H1 (cell line): ENCODE results near the gene CD81. TPM values are rescaled to one million over a fixed set of nuclear protein-coding genes. Genes with fewer than 3 reads are reported as not detected.

Source experiments
- CTCF ChIA-PET: fragments of 300-600 bp; sonication (Branson Sonifier 250); formaldehyde crosslinking; loops from one replicate; lab custom pipeline; 2021; ENCODE audit not compliant: partially characterized antibody; lab: Charles Lee
- POLR2A ChIA-PET: fragments of 300-600 bp; sonication (Branson Sonifier 250); formaldehyde crosslinking; loops from one replicate; lab custom pipeline; 2021; ENCODE audit warnings: inconsistent platforms; ENCODE audit not compliant: partially characterized antibody; lab: Charles Lee
- DNase-seq, 2 experiments: peaks; one replicate each; pipeline versions ENCODE4 v3.0.0 to v3.0.0-alpha.2; 2010 to 2022; ENCODE audit warnings: low spot score in 2 of 2, low read depth in 1 of 2, mixed read lengths in 1 of 2
- FAIRE-seq: peaks from 2 replicates; lab custom pipeline; 2011; peaks lifted over from hg19 to GRCh38; lab: Jason Lieb, UNC
- H2AFZ ChIP-seq: 2 replicates; pipeline ENCODE4 v1.8.1; 2012; ENCODE audit warnings: low read length, inconsistent platforms
- H2AK5ac ChIP-seq: 2 replicates; pipeline ENCODE4 v1.6.1; 2013; ENCODE audit warnings: low read depth, low read length
- H2BK120ac ChIP-seq: replicated peaks from 2 replicates; pipeline ENCODE3; 2013; ENCODE audit warnings: low read depth, low read length, inconsistent platforms
- H2BK12ac ChIP-seq: 2 replicates; pipeline ENCODE4 v1.6.1; 2013; ENCODE audit warnings: low read depth, low read length
- H2BK15ac ChIP-seq: 2 replicates; pipeline ENCODE4 v1.6.1; 2013; ENCODE audit warnings: low read length
- H2BK20ac ChIP-seq: 2 replicates; pipeline ENCODE4 v1.6.1; 2013; ENCODE audit warnings: low read length
- H2BK5ac ChIP-seq: 2 replicates; pipeline ENCODE4 v1.6.1; 2013; ENCODE audit warnings: low read depth, low read length
- H3K14ac ChIP-seq: 2 replicates; pipeline ENCODE4 v1.6.1; 2013; ENCODE audit warnings: inconsistent platforms; ENCODE audit not compliant: insufficient read length
- H3K18ac ChIP-seq: 2 replicates; pipeline ENCODE4 v1.6.1; 2013; ENCODE audit warnings: low read length; ENCODE audit errors: extremely low read depth
- H3K23ac ChIP-seq: 2 replicates; pipeline ENCODE4 v1.6.1; 2013; ENCODE audit warnings: inconsistent platforms; ENCODE audit not compliant: insufficient read length
- H3K23me2 ChIP-seq: 2 replicates; pipeline ENCODE4 v1.6.1; 2013; ENCODE audit warnings: low read depth, low read length
- H3K27ac ChIP-seq: 2 replicates; pipeline ENCODE4 v1.6.1; 2011; ENCODE audit warnings: low read depth, low read length, inconsistent platforms
- H3K27me3 ChIP-seq, 4 experiments: replicated peaks in 1 of 4; 1 replicate in 1 of 4; 2 replicates in 3 of 4; pipeline versions ENCODE4 v1.6.1 to v1.8.1; 2011 to 2013; ENCODE audit warnings: low read length in 3 of 4, mild to moderate bottlenecking in 3 of 4, inconsistent platforms in 2 of 4, mixed read lengths in 2 of 4, moderate library complexity in 1 of 4; ENCODE audit not compliant: control insufficient read depth in 3 of 4, insufficient read depth in 3 of 4; ENCODE audit errors: extremely low read depth in 1 of 4
- H3K36me3 ChIP-seq, 4 experiments: 2 replicates each; pipeline versions ENCODE4 v1.6.1 to v1.8.1; 2011 to 2013; ENCODE audit warnings: mild to moderate bottlenecking in 4 of 4, low read length in 3 of 4, moderate library complexity in 2 of 4, control low read depth in 1 of 4, inconsistent platforms in 1 of 4; ENCODE audit not compliant: insufficient read depth in 4 of 4, control insufficient read depth in 2 of 4
- H3K4ac ChIP-seq: replicated peaks from 2 replicates; pipeline ENCODE3; 2013; ENCODE audit warnings: low read length, low read depth, mixed read lengths, inconsistent platforms; ENCODE audit not compliant: insufficient read length
- H3K4me1 ChIP-seq, 4 experiments: replicated peaks in 1 of 4; 1 replicate in 1 of 4; 2 replicates in 3 of 4; pipeline versions ENCODE4 v1.6.1 to v1.8.1; 2011 to 2013; ENCODE audit warnings: low read length in 3 of 4, inconsistent platforms in 2 of 4, mixed read lengths in 1 of 4; ENCODE audit not compliant: insufficient read depth in 4 of 4, control insufficient read depth in 3 of 4
- H3K4me2 ChIP-seq, 2 experiments: 2 replicates each; pipeline versions ENCODE4 v1.6.1 to v1.8.1; 2011 to 2013; ENCODE audit warnings: low read depth in 2 of 2, low read length in 2 of 2, control low read depth in 1 of 2, inconsistent platforms in 1 of 2, mild to moderate bottlenecking in 1 of 2; ENCODE audit not compliant: insufficient read depth in 1 of 2
- H3K4me3 ChIP-seq, 4 experiments: fragments of 200-600, 300-600 bp in 1 of 4; sonication (generic), shearing (Covaris generic), sonication (Bioruptor Twin) in 1 of 4; 2 replicates each; pipeline versions ENCODE4 v1.5.1 to v1.8.1; 2011 to 2016; ENCODE audit warnings: low read length in 4 of 4, low read depth in 3 of 4, control low read depth in 2 of 4, inconsistent platforms in 2 of 4, mild to moderate bottlenecking in 2 of 4, mixed read lengths in 1 of 4, moderate library complexity in 1 of 4; ENCODE audit not compliant: insufficient read depth in 2 of 4; ENCODE audit errors: extremely low read depth in 1 of 4
- H3K56ac ChIP-seq: replicated peaks from 2 replicates; pipeline ENCODE3; 2013; ENCODE audit warnings: low read depth, mild to moderate bottlenecking, mixed read lengths, low read length, inconsistent platforms; ENCODE audit not compliant: insufficient read length
- H3K79me1 ChIP-seq: 2 replicates; pipeline ENCODE4 v1.6.1; 2013; ENCODE audit warnings: low read depth, low read length, control low read depth
- H3K79me2 ChIP-seq, 2 experiments: 2 replicates each; pipeline versions ENCODE4 v1.6.1 to v1.8.1; 2012 to 2013; ENCODE audit warnings: low read length in 2 of 2, mild to moderate bottlenecking in 2 of 2, inconsistent platforms in 1 of 2; ENCODE audit not compliant: insufficient read depth in 2 of 2, control insufficient read depth in 1 of 2
- H3K9ac ChIP-seq, 4 experiments: replicated peaks in 1 of 4; 1 replicate in 1 of 4; 2 replicates in 3 of 4; pipeline versions ENCODE4 v1.6.1 to v1.8.1; 2011 to 2013; ENCODE audit warnings: low read depth in 3 of 4, low read length in 3 of 4, control low read depth in 2 of 4, mild to moderate bottlenecking in 2 of 4, moderate library complexity in 2 of 4, inconsistent platforms in 1 of 4; ENCODE audit errors: extremely low read depth in 1 of 4
- H3K9me3 ChIP-seq, 2 experiments: 2 replicates each; pipeline versions ENCODE4 v1.6.1 to v1.8.1; 2012 to 2013; ENCODE audit warnings: mild to moderate bottlenecking in 2 of 2, moderate library complexity in 2 of 2, control low read depth in 1 of 2, inconsistent platforms in 1 of 2, low read depth in 1 of 2, low read length in 1 of 2, mixed read lengths in 1 of 2; ENCODE audit not compliant: insufficient read depth in 2 of 2
- H4K20me1 ChIP-seq, 2 experiments: replicated peaks in 1 of 2; 2 replicates each; pipeline versions ENCODE3 to v1.8.1; 2011 to 2013; ENCODE audit warnings: inconsistent platforms in 2 of 2, low read length in 2 of 2, mild to moderate bottlenecking in 1 of 2; ENCODE audit not compliant: insufficient read depth in 2 of 2, control insufficient read depth in 1 of 2
- H4K5ac ChIP-seq: 2 replicates; pipeline ENCODE4 v1.6.1; 2013; ENCODE audit warnings: low read length, low read depth, mixed read lengths, inconsistent platforms; ENCODE audit not compliant: insufficient read length
- H4K8ac ChIP-seq: 2 replicates; pipeline ENCODE4 v1.8.0; 2013; ENCODE audit warnings: mild to moderate bottlenecking, moderate library complexity, low read length, inconsistent platforms; ENCODE audit not compliant: insufficient read depth; ENCODE audit errors: extremely low read depth
- H4K91ac ChIP-seq: replicated peaks from 2 replicates; pipeline ENCODE3; 2013; ENCODE audit warnings: low read length, mixed read lengths, inconsistent platforms; ENCODE audit not compliant: insufficient read length
- CHD2 ChIP-seq: IDR thresholded peaks from 2 replicates; pipeline ENCODE4 v1.6.1; 2012; ENCODE audit warnings: low read length, improper control_type of control experiment
- JUND ChIP-seq: IDR thresholded peaks from 2 replicates; pipeline ENCODE4 v1.6.1; 2011; ENCODE audit warnings: mild to moderate bottlenecking, improper control_type of control experiment, low read length
- RAD21 ChIP-seq, 2 experiments: IDR thresholded peaks in 1 of 2; conservative IDR thresholded peaks in 1 of 2; 2 replicates each; pipeline ENCODE4 v1.6.1; 2011; ENCODE audit warnings: low read depth in 2 of 2, low read length in 2 of 2, improper control_type of control experiment in 1 of 2, inconsistent platforms in 1 of 2, mild to moderate bottlenecking in 1 of 2, moderate library complexity in 1 of 2
- SAP30 ChIP-seq: fragments of 300-600 bp; sonication (generic); IDR thresholded peaks from 2 replicates; pipeline ENCODE4 v1.7.1; 2012; ENCODE audit warnings: low read length, moderate library complexity, mild to moderate bottlenecking, inconsistent platforms; ENCODE audit not compliant: insufficient read depth, insufficient replicate concordance
- WGBS, 2 experiments: shearing (Covaris generic) in 1 of 2; methylation state at CpG; one replicate each; pipeline versions ENCODE4 v1.1.6 to v1.1.7; 2013 to 2015; ENCODE audit warnings: low lambda C conversion rate in 2 of 2, mixed read lengths in 2 of 2, inconsistent platforms in 1 of 2, low coverage in 1 of 2, missing lambda C conversion rate in 1 of 2; ENCODE audit not compliant: insufficient replicate concordance in 2 of 2, insufficient coverage in 1 of 2, insufficient read length in 1 of 2; ENCODE audit errors: extremely low coverage in 1 of 2, missing lambda C conversion rate in 1 of 2; 5-methylcytosine and 5-hydroxymethylcytosine counted together
- polyA plus RNA-seq, 7 experiments: library from polyadenylated mRNA; depleted of rRNA in 3 of 7; stranded (reverse) in 5 of 7; unstranded in 2 of 7; fragments of >200 nt in 5 of 7; fragments of 200-250 nt in 2 of 7; gene quantifications; 1 replicate in 5 of 7; 2 replicates in 1 of 7; 4 replicates in 1 of 7; pipeline versions ENCODE4 v1.2.1 to v1.2.3, GENCODE V29; 2011 to 2013; ENCODE audit warnings: missing spikeins in 2 of 7, mixed read lengths in 2 of 7
- total RNA-seq: library from RNA; stranded (reverse); fragmentation: NEBNext Ultra II Directional; extraction: Animal tissue kit (Norgen Biotek cat#: 25700); gene quantifications from 2 replicates; pipeline ENCODE4 v1.2.1, GENCODE V29; 2021

CD81 gene
- total and polyA plus RNA-seq, 2 of the 8 experiments (the other 6 are each of a cell fraction or from before 2014, with no cell fraction given): 238 to 309 TPM

DNA sequence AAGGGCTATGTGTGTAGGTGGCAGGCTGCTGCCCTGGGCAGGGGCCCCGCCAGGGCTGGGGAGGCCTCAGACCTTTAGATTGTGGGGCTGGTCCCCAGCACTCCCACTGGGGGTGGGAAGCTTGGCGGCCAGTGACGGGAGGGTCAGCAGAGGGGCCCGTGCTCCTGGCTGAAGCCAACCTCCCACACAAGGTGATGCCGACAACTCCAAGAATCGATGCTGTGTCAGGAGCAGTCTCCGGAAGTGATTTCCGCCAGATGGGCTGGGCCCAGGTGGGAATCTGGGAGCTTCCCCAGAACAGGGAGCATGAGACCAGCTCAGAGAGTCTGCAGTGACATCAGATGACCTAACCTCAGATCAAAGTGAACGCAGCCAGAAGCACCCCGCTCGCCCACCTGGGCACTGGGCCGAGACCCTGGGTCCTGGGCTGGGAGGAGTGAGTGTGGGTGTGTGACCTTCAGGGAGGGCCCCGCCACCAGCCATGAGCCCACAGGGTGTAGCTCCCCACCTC is 59.5 kb downstream of the CD81 start:
- POLR2A ChIA-PET: interaction anchor here (0.8 to 1.2 kb wide), 2 partner anchors 10 to 96 kb away, joined by 3 read pairs; no protein-coding TSS in a partner anchor
- no peak overlapping the region for H3K14ac ChIP-seq
- H3K18ac ChIP-seq: no peak overlapping the region
- no peak overlapping the region for H2AFZ ChIP-seq
- H3K79me1 ChIP-seq: no peaks in the 10 kb centered on the region
- no peak overlapping the region for H4K91ac ChIP-seq
- no peak overlapping the region for H3K9ac ChIP-seq
- TF ChIP-seq SAP30 (no peak), RAD21 (IDR thresholded peaks at IDR 0.05 in 1 of 2, conservative IDR thresholded peaks at IDR 0.05 in 1 of 2; ENCODE audit: low read depth in 2 of 2, low read length in 2 of 2) (no peak), JUND (no peak), CHD2 (no peak)
- H3K27me3 ChIP-seq: peaks cover 2 to 13% (median 8%) of the 10 kb centered on the region in 4 experiments; a peak in 6 of 7 replicates
- H4K5ac ChIP-seq: no peak overlapping the region
- no peak for FAIRE-seq
- H3K36me3 ChIP-seq: no peaks in the 10 kb centered on the region
- no peak overlapping the region for H4K8ac ChIP-seq
- H2BK12ac ChIP-seq: no peak overlapping the region
- H2BK20ac ChIP-seq: no peak overlapping the region
- H3K27ac ChIP-seq: no peak overlapping the region
- WGBS, 2 experiments: 83% methylated on average over 6 of the region's 13 CpGs; no CpG with 5 or more reads in 1 of the 2 experiments
- no peaks in the 10 kb centered on the region for H3K9me3 ChIP-seq
- no peaks in the 10 kb centered on the region; a peak in 1 of 7 replicates for H3K4me1 ChIP-seq
- no peak overlapping the region for H2BK15ac ChIP-seq
- H2BK5ac ChIP-seq: no peak overlapping the region
- no peak overlapping the region for H3K4me2 ChIP-seq
- no peak for DNase-seq
- CTCF ChIA-PET: interaction anchor here (0.7 to 2.6 kb wide), 10 partner anchors 9 to 455 kb away, joined by 3 to 16 read pairs (median 4); partner anchors contain the start of gene TSSC4
- H3K56ac ChIP-seq: no peak overlapping the region
- H3K23ac ChIP-seq: no peak overlapping the region
- no peaks in the 10 kb centered on the region for H3K79me2 ChIP-seq
- H2BK120ac ChIP-seq: no peak overlapping the region
- H2AK5ac ChIP-seq: no peak overlapping the region
- no peak overlapping the region for H3K4ac ChIP-seq
- H3K4me3 ChIP-seq: no peak overlapping the region
- H3K23me2 ChIP-seq: peaks cover 7% of the 10 kb centered on the region; the same call in 1 of the 2 replicates
- peaks cover 0 to 9% of the 10 kb centered on the region in 2 experiments for H4K20me1 ChIP-seq
